HEK293 (cell line): ENCODE measurements around the gene GPHA2.
A peak's percentile ranks its signal among the peaks of the same experiment; 100 is the strongest.

ENCODE experiments used
- CTCF ChIA-PET: fragments of 350-600 bp; formaldehyde crosslinking; extraction: SDS; loops from one replicate; lab custom pipeline; 2021; ENCODE audit warnings: antibody characterized with exemption; lab: Yijun Ruan, JAX
- POLR2A ChIA-PET: fragments of 300-600 bp; formaldehyde crosslinking; extraction: SDS; loops from one replicate; lab custom pipeline; 2020; ENCODE audit warnings: antibody characterized with exemption, inconsistent platforms; lab: Yijun Ruan, JAX
- H3K27ac ChIP-seq: fragments of 200-500 bp; sonication (Bioruptor generic); 2 replicates; pipeline ENCODE4 v1.5.1; 2014; ENCODE audit warnings: low read depth, low read length, control low read depth, inconsistent platforms; ENCODE audit errors: extremely low read depth
- H3K36me3 ChIP-seq, 2 experiments: fragments of 200-500 bp in 1 of 2; sonication (Bioruptor generic) in 1 of 2; 1 replicate in 1 of 2; 2 replicates in 1 of 2; pipeline ENCODE4 v1.5.1; 2014 to 2017; ENCODE audit warnings: inconsistent platforms in 2 of 2, low read length in 2 of 2; ENCODE audit not compliant: control insufficient read depth in 2 of 2, insufficient read depth in 1 of 2
- H3K4me1 ChIP-seq: fragments of 200-500 bp; sonication (Bioruptor generic); 2 replicates; pipeline ENCODE4 v1.5.1; 2014; ENCODE audit warnings: mild to moderate bottlenecking, low read length, inconsistent platforms; ENCODE audit not compliant: control insufficient read depth, insufficient read depth
- H3K4me3 ChIP-seq: 2 replicates; pipeline ENCODE4 v1.5.1; 2011; ENCODE audit warnings: low read depth, mild to moderate bottlenecking, control low read depth, low read length, moderate library complexity
- H3K9me3 ChIP-seq: fragments of 200-500 bp; sonication (Bioruptor generic); 2 replicates; pipeline ENCODE4 v1.5.1; 2014; ENCODE audit warnings: low read depth, low read length, inconsistent platforms; ENCODE audit not compliant: control insufficient read depth, insufficient read depth
- GLIS1 ChIP-seq: fragments of 450-650 bp; formaldehyde crosslinking; IDR thresholded peaks from 2 replicates; pipeline ENCODE4 v1.5.1; 2016; ENCODE audit warnings: missing biosample characterization, missing genetic modification characterization
- HOXA7 ChIP-seq: sonication (generic); formaldehyde crosslinking; IDR thresholded peaks from 2 replicates; pipeline ENCODE4 v1.8.1; 2022; ENCODE audit warnings: missing genetic modification reagents, borderline replicate concordance
- PRDM1 ChIP-seq: fragments of 450-650 bp; formaldehyde crosslinking; IDR thresholded peaks from 2 replicates; pipeline ENCODE4; 2016; ENCODE audit warnings: missing biosample characterization, missing genetic modification characterization
- SP7 ChIP-seq: fragments of 450-650 bp; formaldehyde crosslinking; IDR thresholded peaks from 2 replicates; pipeline ENCODE4 v1.5.1; 2016; ENCODE audit warnings: missing biosample characterization, missing genetic modification characterization
- ZBTB21 ChIP-seq: fragments of 450-650 bp; formaldehyde crosslinking; IDR thresholded peaks from 2 replicates; pipeline ENCODE4 v1.5.1; 2017; ENCODE audit warnings: missing biosample characterization, missing genetic modification characterization
- ZBTB44 ChIP-seq: fragments of 450-650 bp; IDR thresholded peaks from 2 replicates; pipeline ENCODE4 v1.5.1; 2018; ENCODE audit warnings: missing biosample characterization, mild to moderate bottlenecking, missing genetic modification characterization
- ZEB2 ChIP-seq: fragments of 450-650 bp; formaldehyde crosslinking; IDR thresholded peaks from 2 replicates; pipeline ENCODE4 v1.5.1; 2016; ENCODE audit warnings: missing biosample characterization, missing genetic modification characterization
- ZFHX2 ChIP-seq: fragments of 450-650 bp; formaldehyde crosslinking; conservative IDR thresholded peaks from 2 replicates; pipeline ENCODE4 v1.5.1; 2016; ENCODE audit warnings: missing biosample characterization, missing genetic modification characterization
- ZFP37 ChIP-seq: fragments of 450-650 bp; formaldehyde crosslinking; IDR thresholded peaks from 2 replicates; pipeline ENCODE4 v1.5.1; 2016; ENCODE audit warnings: missing biosample characterization, missing genetic modification characterization
- ZFP69B ChIP-seq: fragments of 450-650 bp; formaldehyde crosslinking; IDR thresholded peaks from 2 replicates; pipeline ENCODE4 v1.5.1; 2016; ENCODE audit warnings: missing biosample characterization, missing genetic modification characterization
- ZNF121 ChIP-seq: fragments of 450-650 bp; formaldehyde crosslinking; IDR thresholded peaks from 2 replicates; pipeline ENCODE4 v1.5.1; 2016; ENCODE audit warnings: missing biosample characterization, missing genetic modification characterization
- ZNF169 ChIP-seq: fragments of 450-650 bp; formaldehyde crosslinking; IDR thresholded peaks from 2 replicates; pipeline ENCODE4 v1.5.1; 2016; ENCODE audit warnings: missing biosample characterization, missing genetic modification characterization
- ZNF174 ChIP-seq: fragments of 450-650 bp; formaldehyde crosslinking; IDR thresholded peaks from 2 replicates; pipeline ENCODE4 v1.5.0; 2017; ENCODE audit warnings: missing biosample characterization, mild to moderate bottlenecking, missing genetic modification characterization
- ZNF175 ChIP-seq: fragments of 450-650 bp; formaldehyde crosslinking; IDR thresholded peaks from 2 replicates; pipeline ENCODE4 v1.5.1; 2016; ENCODE audit warnings: missing biosample characterization, missing genetic modification characterization
- ZNF280D ChIP-seq: fragments of 450-650 bp; formaldehyde crosslinking; IDR thresholded peaks from 2 replicates; pipeline ENCODE4 v1.5.1; 2016; ENCODE audit warnings: missing biosample characterization, missing genetic modification characterization
- ZNF335 ChIP-seq: fragments of 450-650 bp; formaldehyde crosslinking; conservative IDR thresholded peaks from 2 replicates; pipeline ENCODE4 v1.5.1; 2016; ENCODE audit warnings: missing biosample characterization, missing genetic modification characterization
- ZNF354C ChIP-seq: fragments of 450-650 bp; formaldehyde crosslinking; IDR thresholded peaks from 2 replicates; pipeline ENCODE4 v1.5.1; 2016; ENCODE audit warnings: missing biosample characterization, missing genetic modification characterization, low read depth, borderline replicate concordance
- ZNF391 ChIP-seq: fragments of 450-650 bp; formaldehyde crosslinking; IDR thresholded peaks from 2 replicates; pipeline ENCODE4 v1.5.1; 2016; ENCODE audit warnings: low read depth, missing biosample characterization, missing genetic modification characterization, borderline replicate concordance
- ZNF423 ChIP-seq: fragments of 450-650 bp; formaldehyde crosslinking; IDR thresholded peaks from 2 replicates; pipeline ENCODE4 v1.5.1; 2016; ENCODE audit warnings: missing biosample characterization, missing genetic modification characterization
- ZNF629 ChIP-seq: fragments of 450-650 bp; formaldehyde crosslinking; IDR thresholded peaks from 2 replicates; pipeline ENCODE4 v1.5.1; 2017; ENCODE audit warnings: missing biosample characterization, missing genetic modification characterization
- ZNF747 ChIP-seq: fragments of 450-650 bp; formaldehyde crosslinking; IDR thresholded peaks from 2 replicates; pipeline ENCODE4 v1.5.1; 2016; ENCODE audit warnings: missing biosample characterization, missing genetic modification characterization
- ZNF76 ChIP-seq: fragments of 450-650 bp; formaldehyde crosslinking; IDR thresholded peaks from 2 replicates; pipeline ENCODE4; 2016; ENCODE audit warnings: low read depth, missing biosample characterization, missing genetic modification characterization, borderline replicate concordance
- ZSCAN18 ChIP-seq: fragments of 450-650 bp; formaldehyde crosslinking; IDR thresholded peaks from 2 replicates; pipeline ENCODE4 v1.5.1; 2016; ENCODE audit warnings: missing biosample characterization, missing genetic modification characterization
- ZSCAN23 ChIP-seq: fragments of 450-650 bp; formaldehyde crosslinking; IDR thresholded peaks from 2 replicates; pipeline ENCODE4 v1.5.1; 2016; ENCODE audit warnings: missing biosample characterization, missing genetic modification characterization

The GPHA2 gene

GRCh38 chr11:64969209-64969608, 33.5 kb upstream of the GPHA2 start:
- no peaks in the 10 kb centered on the region for H3K36me3 ChIP-seq
- TF ChIP-seq PRDM1 (tag by site-specific recombination) = 0 out of 2 replicates have a peak, but pooled peaks have one; percentile 33
- TF ChIP-seq ZNF335 (tag by site-specific recombination) = peak; percentile 48
- no peak for TF ChIP-seq ZFP37 (tag by site-specific recombination)
- TF ChIP-seq ZBTB44 (tag by site-specific recombination) = no peak
- peak; percentile 32; the same call in 1 of the 2 replicates for TF ChIP-seq ZEB2 (tag by site-specific recombination)
- TF ChIP-seq ZNF629 = peak; percentile 34; the same call in 1 of the 2 replicates
- TF ChIP-seq ZNF76 (tag by site-specific recombination) = no peak
- peak; percentile 88 for TF ChIP-seq SP7
- TF ChIP-seq GLIS1 = no peak
- peak; percentile 40; the same call in 1 of the 2 replicates for TF ChIP-seq ZBTB21
- TF ChIP-seq, all 188 proteins: peak for 6
- Histone ChIP-seq H3K4me1 (no peaks in the 10 kb centered on the region), H3K4me3 (no peak overlapping the region), H3K27ac (no peak overlapping the region), H3K9me3 (no peaks in the 10 kb centered on the region)
- ChIA-PET POLR2A (interaction anchor here (0.7 kb wide), 2 partner anchors 22 to 1888 kb away, joined by 3 read pairs; no protein-coding TSS in a partner anchor), CTCF (interaction anchor here (0.6 to 1.2 kb wide), 5 partner anchors 9 to 121 kb away, joined by 3 to 5 read pairs (median 4); no protein-coding TSS in a partner anchor)

GRCh38 chr11:64967375-64967774, 31.7 kb upstream of the GPHA2 start:
- TF ChIP-seq PRDM1 (tag by site-specific recombination) = 0 out of 2 replicates have a peak, but pooled peaks have one; percentile 23
- no peak for TF ChIP-seq ZSCAN23 (tag by site-specific recombination)
- TF ChIP-seq ZNF175 (tag by site-specific recombination) = no peak
- TF ChIP-seq, all 188 proteins: peak for 1
- Histone ChIP-seq H3K4me1 (no peaks in the 10 kb centered on the region), H3K4me3 (no peak overlapping the region), H3K9me3 (no peaks in the 10 kb centered on the region), H3K27ac (no peak overlapping the region), H3K36me3 (no peaks in the 10 kb centered on the region)
- CTCF ChIA-PET = interaction anchor here (0.6 kb wide), 1 partner anchor 22 kb away, joined by 4 read pairs; no protein-coding TSS in a partner anchor
- POLR2A ChIA-PET = no interaction called here

GRCh38 chr11:64963072-64963631, 27.5 kb upstream of the GPHA2 start:
- Histone ChIP-seq H3K9me3 (no peaks in the 10 kb centered on the region), H3K27ac (no peak overlapping the region), H3K36me3 (no peaks in the 10 kb centered on the region), H3K4me3 (no peak overlapping the region), H3K4me1 (no peaks in the 10 kb centered on the region)
- ChIA-PET POLR2A (interaction anchor here (1.2 kb wide), 1 partner anchor 39 kb away, joined by 3 read pairs; no protein-coding TSS in a partner anchor), CTCF (interaction anchor here (0.6 to 1.2 kb wide), 5 partner anchors 9 to 246 kb away, joined by 3 to 5 read pairs (median 3); partner anchors contain the start of gene RASGRP2)
- TF ChIP-seq ZNF280D (tag by site-specific recombination) = no peak
- TF ChIP-seq ZFHX2 (tag by site-specific recombination) = no peak
- no peak for TF ChIP-seq ZNF423
- TF ChIP-seq ZNF169 (tag by site-specific recombination) = no peak
- TF ChIP-seq ZNF747 (tag by site-specific recombination) = no peak
- no peak for TF ChIP-seq ZFP69B (tag by site-specific recombination)
- no peak for TF ChIP-seq ZNF354C (tag by site-specific recombination)
- TF ChIP-seq ZSCAN18 = no peak
- no peak for TF ChIP-seq ZNF391 (tag by site-specific recombination)
- no peak for TF ChIP-seq ZBTB44 (tag by site-specific recombination)
- no peak for TF ChIP-seq ZNF121 (tag by site-specific recombination)
- TF ChIP-seq ZNF174 (tag by site-specific recombination) = no peak
- TF ChIP-seq HOXA7 (CRISPR knock-in tag) = no peak
